Cardiac muscle cell (in vitro differentiated cells and primary cell): Measurements from ENCODE around the gene TNC. TPM values are rescaled to one million over a fixed set of nuclear protein-coding genes. Genes with fewer than 3 reads are reported as not detected.
A peak's percentile ranks its signal among the peaks of the same experiment; 100 is the strongest.

Source experiments
- DNase-seq, 2 donors: peaks; one replicate each; pipeline versions ENCODE4 v3.0.0 to v3.0.0-alpha.2; 2010 to 2017; ENCODE audit warnings: low read depth in 1 of 2, low spot score in 1 of 2
- H3K27ac ChIP-seq: fragments of 200-600 bp; sonication (generic); 2 replicates; pipeline ENCODE4 v1.5.1; 2016
- H3K27me3 ChIP-seq: fragments of 200-600 bp; sonication (generic); 2 replicates; pipeline ENCODE4 v1.6.0; 2016; ENCODE audit warnings: control low read depth
- H3K36me3 ChIP-seq: fragments of 200-600 bp; sonication (generic); 2 replicates; pipeline ENCODE4 v1.5.1; 2016; ENCODE audit warnings: control low read depth
- H3K4me1 ChIP-seq: fragments of 200-600 bp; sonication (generic); 2 replicates; pipeline ENCODE4 v1.8.1; 2017; ENCODE audit warnings: low read depth, mild to moderate bottlenecking, mixed run types
- H3K4me3 ChIP-seq: fragments of 200-600 bp; sonication (generic); 2 replicates; pipeline ENCODE4 v1.5.1; 2016; ENCODE audit warnings: mild to moderate bottlenecking
- H3K9me3 ChIP-seq: fragments of 200-600 bp; sonication (generic); 2 replicates; pipeline ENCODE4 v1.5.1; 2017; ENCODE audit warnings: low read depth, mild to moderate bottlenecking, control low read depth
- CTCF ChIP-seq: IDR thresholded peaks from 2 replicates; pipeline ENCODE4 v1.5.1; 2012; ENCODE audit warnings: low read depth, mild to moderate bottlenecking, low read length
- polyA plus RNA-seq: library from polyadenylated mRNA; unstranded; fragments of >200 nt; fragmentation: Nextera tagmentation; extraction: Ambion mirVana; gene quantifications from 2 replicates; pipeline ENCODE4 v1.2.1, GENCODE V29; 2016
- total RNA-seq: library from RNA; depleted of rRNA; stranded (reverse); fragments of >200 nt; gene quantifications from 2 replicates; pipeline ENCODE4 v1.2.3, GENCODE V29; 2016

Gene TNC
- total and polyA plus RNA-seq, 2 experiments from 2014 or later: 23.9 to 29.7 TPM

- TF ChIP-seq CTCF: no peak
- Histone ChIP-seq H3K4me3 (no peak overlapping the region), H3K27ac (no peak overlapping the region), H3K36me3 (no peaks in the 10 kb centered on the region), H3K27me3 (no peaks in the 10 kb centered on the region), H3K9me3 (no peaks in the 10 kb centered on the region), H3K4me1 (no peaks in the 10 kb centered on the region)
- no peak for DNase-seq
Measured at GRCh38 chr9:115103746-115104477, 14.0 kb downstream of the TNC start.

- no peaks in the 10 kb centered on the region for H3K27me3 ChIP-seq
- TF ChIP-seq CTCF: no peak
- no peak overlapping the region for H3K27ac ChIP-seq
- H3K4me1 ChIP-seq: no peaks in the 10 kb centered on the region
- no peaks in the 10 kb centered on the region for H3K9me3 ChIP-seq
- DNase-seq: peak in 1 of 2 donors; percentile 73
- H3K36me3 ChIP-seq: no peaks in the 10 kb centered on the region
- no peak overlapping the region for H3K4me3 ChIP-seq
Measured at GRCh38 chr9:115099901-115100300, 18.1 kb downstream of the TNC start.

- Histone ChIP-seq H3K36me3 (no peaks in the 10 kb centered on the region), H3K4me3 (no peak overlapping the region), H3K4me1 (no peaks in the 10 kb centered on the region), H3K27ac (no peak overlapping the region), H3K9me3 (no peaks in the 10 kb centered on the region), H3K27me3 (no peaks in the 10 kb centered on the region)
- no peak for TF ChIP-seq CTCF
- no peak for DNase-seq
Measured at GRCh38 chr9:115098226-115098965, 19.6 kb downstream of the TNC start.

GRCh38 chr9:115093520-115093919 is 24.4 kb downstream of the TNC start:
- no peaks in the 10 kb centered on the region for H3K36me3 ChIP-seq
- no peak for TF ChIP-seq CTCF
- H3K4me3 ChIP-seq: no peak overlapping the region
- H3K27me3 ChIP-seq: no peaks in the 10 kb centered on the region
- no peak overlapping the region for H3K27ac ChIP-seq
- no peak for DNase-seq
- no peaks in the 10 kb centered on the region for H3K9me3 ChIP-seq
- H3K4me1 ChIP-seq: peaks cover 11% of the 10 kb centered on the region

- no peak overlapping the region for H3K27ac ChIP-seq
- peaks cover 18% of the 10 kb centered on the region for H3K4me1 ChIP-seq
- no peaks in the 10 kb centered on the region for H3K27me3 ChIP-seq
- no peak for TF ChIP-seq CTCF
- H3K9me3 ChIP-seq: no peaks in the 10 kb centered on the region
- DNase-seq: no peak
- H3K4me3 ChIP-seq: no peak overlapping the region
- H3K36me3 ChIP-seq: no peaks in the 10 kb centered on the region
Measured at GRCh38 chr9:115090486-115090885, 27.5 kb downstream of the TNC start.
